H1 (cell line): ENCODE measurements around the gene SSX5. TPM values are rescaled to one million over a fixed set of nuclear protein-coding genes. Genes with fewer than 3 reads are reported as not detected.
"Not testable (repeated sequence)": the region's sequence is repeated elsewhere in the genome, so short reads cannot be mapped to it uniquely, and the experiment has no call there.

Experiments
- CTCF ChIA-PET: fragments of 300-600 bp; sonication (Branson Sonifier 250); formaldehyde crosslinking; loops from one replicate; lab custom pipeline; 2021; ENCODE audit not compliant: partially characterized antibody; lab: Charles Lee
- POLR2A ChIA-PET: fragments of 300-600 bp; sonication (Branson Sonifier 250); formaldehyde crosslinking; loops from one replicate; lab custom pipeline; 2021; ENCODE audit warnings: inconsistent platforms; ENCODE audit not compliant: partially characterized antibody; lab: Charles Lee
- DNase-seq, 2 experiments: peaks; one replicate each; pipeline versions ENCODE4 v3.0.0 to v3.0.0-alpha.2; 2010 to 2022; ENCODE audit warnings: low spot score in 2 of 2, low read depth in 1 of 2, mixed read lengths in 1 of 2
- FAIRE-seq: peaks from 2 replicates; lab custom pipeline; 2011; peaks lifted over from hg19 to GRCh38; lab: Jason Lieb, UNC
- H2AFZ ChIP-seq: 2 replicates; pipeline ENCODE4 v1.8.1; 2012; ENCODE audit warnings: low read length, inconsistent platforms
- H2AK5ac ChIP-seq: 2 replicates; pipeline ENCODE4 v1.6.1; 2013; ENCODE audit warnings: low read depth, low read length
- H2BK120ac ChIP-seq: replicated peaks from 2 replicates; pipeline ENCODE3; 2013; ENCODE audit warnings: low read depth, low read length, inconsistent platforms
- H2BK12ac ChIP-seq: 2 replicates; pipeline ENCODE4 v1.6.1; 2013; ENCODE audit warnings: low read depth, low read length
- H2BK15ac ChIP-seq: 2 replicates; pipeline ENCODE4 v1.6.1; 2013; ENCODE audit warnings: low read length
- H2BK20ac ChIP-seq: 2 replicates; pipeline ENCODE4 v1.6.1; 2013; ENCODE audit warnings: low read length
- H2BK5ac ChIP-seq: 2 replicates; pipeline ENCODE4 v1.6.1; 2013; ENCODE audit warnings: low read depth, low read length
- H3K14ac ChIP-seq: 2 replicates; pipeline ENCODE4 v1.6.1; 2013; ENCODE audit warnings: inconsistent platforms; ENCODE audit not compliant: insufficient read length
- H3K18ac ChIP-seq: 2 replicates; pipeline ENCODE4 v1.6.1; 2013; ENCODE audit warnings: low read length; ENCODE audit errors: extremely low read depth
- H3K23ac ChIP-seq: 2 replicates; pipeline ENCODE4 v1.6.1; 2013; ENCODE audit warnings: inconsistent platforms; ENCODE audit not compliant: insufficient read length
- H3K23me2 ChIP-seq: 2 replicates; pipeline ENCODE4 v1.6.1; 2013; ENCODE audit warnings: low read depth, low read length
- H3K27ac ChIP-seq: 2 replicates; pipeline ENCODE4 v1.6.1; 2011; ENCODE audit warnings: low read depth, low read length, inconsistent platforms
- H3K27me3 ChIP-seq, 4 experiments: replicated peaks in 1 of 4; 1 replicate in 1 of 4; 2 replicates in 3 of 4; pipeline versions ENCODE4 v1.6.1 to v1.8.1; 2011 to 2013; ENCODE audit warnings: low read length in 3 of 4, mild to moderate bottlenecking in 3 of 4, inconsistent platforms in 2 of 4, mixed read lengths in 2 of 4, moderate library complexity in 1 of 4; ENCODE audit not compliant: control insufficient read depth in 3 of 4, insufficient read depth in 3 of 4; ENCODE audit errors: extremely low read depth in 1 of 4
- H3K36me3 ChIP-seq, 4 experiments: 2 replicates each; pipeline versions ENCODE4 v1.6.1 to v1.8.1; 2011 to 2013; ENCODE audit warnings: mild to moderate bottlenecking in 4 of 4, low read length in 3 of 4, moderate library complexity in 2 of 4, control low read depth in 1 of 4, inconsistent platforms in 1 of 4; ENCODE audit not compliant: insufficient read depth in 4 of 4, control insufficient read depth in 2 of 4
- H3K4ac ChIP-seq: replicated peaks from 2 replicates; pipeline ENCODE3; 2013; ENCODE audit warnings: low read length, low read depth, mixed read lengths, inconsistent platforms; ENCODE audit not compliant: insufficient read length
- H3K4me1 ChIP-seq, 4 experiments: replicated peaks in 1 of 4; 1 replicate in 1 of 4; 2 replicates in 3 of 4; pipeline versions ENCODE4 v1.6.1 to v1.8.1; 2011 to 2013; ENCODE audit warnings: low read length in 3 of 4, inconsistent platforms in 2 of 4, mixed read lengths in 1 of 4; ENCODE audit not compliant: insufficient read depth in 4 of 4, control insufficient read depth in 3 of 4
- H3K4me2 ChIP-seq, 2 experiments: 2 replicates each; pipeline versions ENCODE4 v1.6.1 to v1.8.1; 2011 to 2013; ENCODE audit warnings: low read depth in 2 of 2, low read length in 2 of 2, control low read depth in 1 of 2, inconsistent platforms in 1 of 2, mild to moderate bottlenecking in 1 of 2; ENCODE audit not compliant: insufficient read depth in 1 of 2
- H3K4me3 ChIP-seq, 4 experiments: fragments of 200-600, 300-600 bp in 1 of 4; sonication (generic), shearing (Covaris generic), sonication (Bioruptor Twin) in 1 of 4; 2 replicates each; pipeline versions ENCODE4 v1.5.1 to v1.8.1; 2011 to 2016; ENCODE audit warnings: low read length in 4 of 4, low read depth in 3 of 4, control low read depth in 2 of 4, inconsistent platforms in 2 of 4, mild to moderate bottlenecking in 2 of 4, mixed read lengths in 1 of 4, moderate library complexity in 1 of 4; ENCODE audit not compliant: insufficient read depth in 2 of 4; ENCODE audit errors: extremely low read depth in 1 of 4
- H3K56ac ChIP-seq: replicated peaks from 2 replicates; pipeline ENCODE3; 2013; ENCODE audit warnings: low read depth, mild to moderate bottlenecking, mixed read lengths, low read length, inconsistent platforms; ENCODE audit not compliant: insufficient read length
- H3K79me1 ChIP-seq: 2 replicates; pipeline ENCODE4 v1.6.1; 2013; ENCODE audit warnings: low read depth, low read length, control low read depth
- H3K79me2 ChIP-seq, 2 experiments: 2 replicates each; pipeline versions ENCODE4 v1.6.1 to v1.8.1; 2012 to 2013; ENCODE audit warnings: low read length in 2 of 2, mild to moderate bottlenecking in 2 of 2, inconsistent platforms in 1 of 2; ENCODE audit not compliant: insufficient read depth in 2 of 2, control insufficient read depth in 1 of 2
- H3K9ac ChIP-seq, 4 experiments: replicated peaks in 1 of 4; 1 replicate in 1 of 4; 2 replicates in 3 of 4; pipeline versions ENCODE4 v1.6.1 to v1.8.1; 2011 to 2013; ENCODE audit warnings: low read depth in 3 of 4, low read length in 3 of 4, control low read depth in 2 of 4, mild to moderate bottlenecking in 2 of 4, moderate library complexity in 2 of 4, inconsistent platforms in 1 of 4; ENCODE audit errors: extremely low read depth in 1 of 4
- H3K9me3 ChIP-seq, 2 experiments: 2 replicates each; pipeline versions ENCODE4 v1.6.1 to v1.8.1; 2012 to 2013; ENCODE audit warnings: mild to moderate bottlenecking in 2 of 2, moderate library complexity in 2 of 2, control low read depth in 1 of 2, inconsistent platforms in 1 of 2, low read depth in 1 of 2, low read length in 1 of 2, mixed read lengths in 1 of 2; ENCODE audit not compliant: insufficient read depth in 2 of 2
- H4K20me1 ChIP-seq, 2 experiments: replicated peaks in 1 of 2; 2 replicates each; pipeline versions ENCODE3 to v1.8.1; 2011 to 2013; ENCODE audit warnings: inconsistent platforms in 2 of 2, low read length in 2 of 2, mild to moderate bottlenecking in 1 of 2; ENCODE audit not compliant: insufficient read depth in 2 of 2, control insufficient read depth in 1 of 2
- H4K5ac ChIP-seq: 2 replicates; pipeline ENCODE4 v1.6.1; 2013; ENCODE audit warnings: low read length, low read depth, mixed read lengths, inconsistent platforms; ENCODE audit not compliant: insufficient read length
- H4K8ac ChIP-seq: 2 replicates; pipeline ENCODE4 v1.8.0; 2013; ENCODE audit warnings: mild to moderate bottlenecking, moderate library complexity, low read length, inconsistent platforms; ENCODE audit not compliant: insufficient read depth; ENCODE audit errors: extremely low read depth
- H4K91ac ChIP-seq: replicated peaks from 2 replicates; pipeline ENCODE3; 2013; ENCODE audit warnings: low read length, mixed read lengths, inconsistent platforms; ENCODE audit not compliant: insufficient read length
- WGBS, 2 experiments: shearing (Covaris generic) in 1 of 2; methylation state at CpG; one replicate each; pipeline versions ENCODE4 v1.1.6 to v1.1.7; 2013 to 2015; ENCODE audit warnings: low lambda C conversion rate in 2 of 2, mixed read lengths in 2 of 2, inconsistent platforms in 1 of 2, low coverage in 1 of 2, missing lambda C conversion rate in 1 of 2; ENCODE audit not compliant: insufficient replicate concordance in 2 of 2, insufficient coverage in 1 of 2, insufficient read length in 1 of 2; ENCODE audit errors: extremely low coverage in 1 of 2, missing lambda C conversion rate in 1 of 2; 5-methylcytosine and 5-hydroxymethylcytosine counted together
- polyA plus RNA-seq, 7 experiments: library from polyadenylated mRNA; depleted of rRNA in 3 of 7; stranded (reverse) in 5 of 7; unstranded in 2 of 7; fragments of >200 nt in 5 of 7; fragments of 200-250 nt in 2 of 7; gene quantifications; 1 replicate in 5 of 7; 2 replicates in 1 of 7; 4 replicates in 1 of 7; pipeline versions ENCODE4 v1.2.1 to v1.2.3, GENCODE V29; 2011 to 2013; ENCODE audit warnings: missing spikeins in 2 of 7, mixed read lengths in 2 of 7
- small RNA-seq: library from polyadenylated mRNA; stranded (forward); fragments of <200 nt; extraction: miRNeasy Mini kit (QIAGEN cat#:217004); gene quantifications from one replicate; pipeline ENCODE3, GENCODE V24; 2013; ENCODE audit not compliant: insufficient read depth
- total RNA-seq: library from RNA; stranded (reverse); fragmentation: NEBNext Ultra II Directional; extraction: Animal tissue kit (Norgen Biotek cat#: 25700); gene quantifications from 2 replicates; pipeline ENCODE4 v1.2.1, GENCODE V29; 2021

SSX5 gene
- total and polyA plus RNA-seq, 2 of the 8 experiments (the other 6 are each of a cell fraction or from before 2014, with no cell fraction given): not detected

DNA sequence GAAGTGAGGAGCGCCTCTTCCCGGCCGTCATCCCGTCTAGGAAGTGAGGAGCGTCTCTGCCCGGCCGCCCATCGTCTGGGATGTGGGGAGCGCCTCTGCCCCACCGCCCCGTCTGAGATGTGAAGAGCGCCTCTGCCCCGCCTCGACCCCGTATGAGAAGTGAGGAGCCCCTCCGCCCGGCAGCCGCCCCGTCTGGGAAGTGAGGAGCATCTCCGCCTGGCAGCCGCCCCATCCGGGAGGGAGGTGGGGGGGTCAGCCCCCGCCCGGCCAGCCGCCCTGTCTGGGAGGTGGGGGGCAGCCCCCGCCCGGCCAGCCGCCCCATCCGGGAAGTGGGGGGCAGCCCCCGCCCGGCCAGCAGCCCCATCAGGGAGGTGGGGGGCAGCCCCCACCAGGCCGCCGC lies 57.5 kb downstream of the SSX5 start:
- POLR2A ChIA-PET, H3K14ac ChIP-seq, H2BK12ac ChIP-seq, H3K18ac ChIP-seq, H3K4me2 ChIP-seq, H3K79me1 ChIP-seq, H2AFZ ChIP-seq, H3K27ac ChIP-seq, FAIRE-seq, H3K4me3 ChIP-seq, H3K9ac ChIP-seq, H3K23ac ChIP-seq, H2BK20ac ChIP-seq, H3K79me2 ChIP-seq, H2BK5ac ChIP-seq, H3K4me1 ChIP-seq, H3K4ac ChIP-seq, H3K56ac ChIP-seq, H3K23me2 ChIP-seq, H4K91ac ChIP-seq, H4K5ac ChIP-seq, H2BK15ac ChIP-seq, H3K9me3 ChIP-seq, CTCF ChIA-PET, H3K27me3 ChIP-seq, H2BK120ac ChIP-seq, DNase-seq, H4K20me1 ChIP-seq, H4K8ac ChIP-seq, H3K36me3 ChIP-seq, H2AK5ac ChIP-seq: not testable (repeated sequence)
- WGBS, 2 experiments: no CpG with 5 or more reads among the region's 33 CpGs

Small RNA genes within 50 kb of the gene (small RNA-seq; reads per million reads assigned to genes)
- not detected for gene AC245047.3
- gene AC245047.7: not detected
- not detected for gene RNA5SP503
- gene RNU6-707P: not detected

Other genes with a start within 250 kb of the SSX5 start
- 6.8 and 8.2 TPM in 2 replicates for gene ZNF182, start 192.8 kb downstream of the SSX5 start, total RNA-seq
- 0.99 and 1.3 TPM in 2 replicates for gene ZNF182, start 192.8 kb downstream of the SSX5 start, polyA plus RNA-seq (2011; rRNA removed)
- not detected in 2 replicates for gene SPACA5, start 189.8 kb downstream of the SSX5 start, total RNA-seq
- 0.26 TPM in 1 of 2 replicates, not detected in the other for gene SPACA5, start 189.8 kb downstream of the SSX5 start, polyA plus RNA-seq (2011; rRNA removed)
- gene ZNF630, start 125.2 kb downstream of the SSX5 start, total RNA-seq: 2.2 and 2.9 TPM in 2 replicates
- gene ZNF630, start 125.2 kb downstream of the SSX5 start, polyA plus RNA-seq (2011; rRNA removed): 0.67 and 0.72 TPM in 2 replicates
- not detected in 2 replicates for gene SPACA5B, start 66.2 kb downstream of the SSX5 start, total RNA-seq
- not detected in 2 replicates for gene SPACA5B, start 66.2 kb downstream of the SSX5 start, polyA plus RNA-seq (2011; rRNA removed)
- not detected in 2 replicates for gene SSX1, start 58.6 kb upstream of the SSX5 start, total RNA-seq
- gene SSX1, start 58.6 kb upstream of the SSX5 start, polyA plus RNA-seq (2011; rRNA removed): 0.08 TPM in 1 of 2 replicates, not detected in the other
- gene SSX3, start 159.9 kb upstream of the SSX5 start, total RNA-seq: not detected in 2 replicates
- not detected in 2 replicates for gene SSX3, start 159.9 kb upstream of the SSX5 start, polyA plus RNA-seq (2011; rRNA removed)
- gene SSX4, start 186.7 kb upstream of the SSX5 start, total RNA-seq: 0.32 TPM in 1 of 2 replicates, not detected in the other
- 0.14 and 0.26 TPM in 2 replicates for gene SSX4, start 186.7 kb upstream of the SSX5 start, polyA plus RNA-seq (2011; rRNA removed)
- gene SSX4B, start 215.2 kb upstream of the SSX5 start, total RNA-seq: 0.32 TPM in 1 of 2 replicates, not detected in the other
- gene SSX4B, start 215.2 kb upstream of the SSX5 start, polyA plus RNA-seq (2011; rRNA removed): 0.14 and 0.26 TPM in 2 replicates